ENCODE data around the gene GPHA2. TPM values are rescaled to one million over a fixed set of nuclear protein-coding genes. Genes with fewer than 3 reads are reported as not detected.

Gene GPHA2
- total and polyA plus RNA-seq, 2 of the 13 experiments (the other 11 are each of a cell fraction or from before 2014, with no cell fraction given): 13.0 to 19.1 TPM

- no peak for TF ChIP-seq MXI1 (IDR thresholded peaks at IDR 0.05; ENCODE audit: borderline replicate concordance, low read depth, low read length)
- no peak for TF ChIP-seq RXRA (CRISPR knock-in tag; IDR thresholded peaks at IDR 0.05)
- no peak for TF ChIP-seq SOX6 (IDR thresholded peaks at IDR 0.05)
- TF ChIP-seq SOX6 (CRISPR knock-in tag; IDR thresholded peaks at IDR 0.05): no peak
- TF ChIP-seq ATRX (CRISPR knock-in tag; IDR thresholded peaks at IDR 0.05; ENCODE audit: borderline replicate concordance): no peak
- TF ChIP-seq MZF1 (CRISPR knock-in tag; IDR thresholded peaks at IDR 0.05; ENCODE audit: borderline replicate concordance): no peak
- no peak for TF ChIP-seq U2AF1 (optimal IDR thresholded peaks at IDR 0.05; ENCODE audit: low read depth, low read length)
- TF ChIP-seq MAF1 (CRISPR knock-in tag; IDR thresholded peaks at IDR 0.05; ENCODE audit: borderline replicate concordance): no peak
- no peak for TF ChIP-seq ZNF720 (CRISPR knock-in tag; IDR thresholded peaks at IDR 0.05)
These were observed 24.6 kb downstream of the GPHA2 start (continued) for GRCh38 chr11:64911142-64911541.

GRCh38 chr11:64910451-64911093, 25.1 kb downstream of the GPHA2 start:
- TF ChIP-seq ZBTB42 (CRISPR knock-in tag; IDR thresholded peaks at IDR 0.05) (no peak), GATA4 (IDR thresholded peaks at IDR 0.05; ENCODE audit: borderline replicate concordance, low read depth) (no peak), ZNF501 (CRISPR knock-in tag; IDR thresholded peaks at IDR 0.05) (no peak), ZNF451 (CRISPR knock-in tag; IDR thresholded peaks at IDR 0.05) (no peak), RBFOX2 (IDR thresholded peaks at IDR 0.05; ENCODE audit: low read depth, low read length) (peak; percentile 34; the same call in 1 of the 2 replicates), SSRP1 (CRISPR knock-in tag; IDR thresholded peaks at IDR 0.05) (no peak), ZNF687 (CRISPR knock-in tag; IDR thresholded peaks at IDR 0.05) (0 out of 2 replicates have a peak, but pooled peaks have one; percentile 7), SALL2 (CRISPR knock-in tag; IDR thresholded peaks at IDR 0.05) (no peak), ZNF296 (CRISPR knock-in tag; conservative IDR thresholded peaks at IDR 0.05) (no peak)
- Histone ChIP-seq H3K4me3 (replicated peaks in 1 of 3; ENCODE audit: insufficient read depth in 1 of 3, low read depth in 2 of 3, low read length in 3 of 3) (no peak overlapping the region), H3K4me1 (ENCODE audit: insufficient read depth, low read length) (peaks cover 5% of the 10 kb centered on the region), H3K79me2 (ENCODE audit: insufficient read depth, low read length) (peaks cover 4% of the 10 kb centered on the region), H4K20me1 (ENCODE audit: insufficient read depth, low read length) (no peaks in the 10 kb centered on the region), H3K36me3 (replicated peaks in 1 of 2; ENCODE audit: control insufficient read depth in 1 of 2, insufficient read depth in 2 of 2, low read length in 2 of 2) (peaks cover 47 to 66% of the 10 kb centered on the region in 2 experiments; a peak in 4 of 5 replicates), H3K9me3 (ENCODE audit: low read length) (no peaks in the 10 kb centered on the region), H3K27ac (ENCODE audit: extremely low read length, insufficient read depth, low read length) (no peak overlapping the region), H3K27me3 (ENCODE audit: control insufficient read depth in 1 of 2, insufficient read depth in 2 of 2, low read length in 2 of 2) (no peaks in the 10 kb centered on the region), H2AFZ (ENCODE audit: low read length) (no peak overlapping the region), H3K4me2 (ENCODE audit: low read depth, low read length) (no peak overlapping the region), H3K9ac (ENCODE audit: insufficient read depth, low read depth, low read length) (no peak overlapping the region)
- in situ Hi-C loops (cut with HindIII; ENCODE audit: extremely low pct_ligation_motif_present, low pct_unique_long_range_greater_than_20kb): no loop called here
- 96% methylated on average over 17 of the region's 27 CpGs for WGBS (ENCODE audit: low lambda C conversion rate)
- no TSS peak for BruUV-seq (replicated peaks)
- no peak for FAIRE-seq
- ATAC-seq: no peak
- POLR2A ChIA-PET: no interaction called here
- no peak for DNase-seq (ENCODE audit: low spot score)
- CTCF ChIA-PET (ENCODE audit: low intra/inter-chr PET ratio, low total read pairs): no interaction called here
- intact Hi-C loops (cut with micrococcal nuclease; ENCODE audit: unreplicated experiment): no loop called here

Data from HepG2 (cell line).